HG02588 (cell line): ENCODE data around the gene ZAP70.

Experiments used
- ATAC-seq: cut with Tn5 transposase; IDR thresholded peaks from one replicate; pipeline ENCODE4 v1.9.1; 2021; ENCODE audit warnings: mild to moderate bottlenecking, moderate library complexity; ENCODE audit not compliant: unreplicated experiment

ZAP70 gene

GRCh38 chr2:97732436-97733340, 19.3 kb downstream of the ZAP70 start:
- no peak for ATAC-seq

GRCh38 chr2:97733341-97734035, 20.1 kb downstream of the ZAP70 start:
- ATAC-seq = no peak

- no peak for ATAC-seq
These were observed 21.0 kb downstream of the ZAP70 start for GRCh38 chr2:97734061-97735051.

GRCh38 chr2:97735161-97735561, 21.8 kb downstream of the ZAP70 start:
- no peak for ATAC-seq

- no peak for ATAC-seq
These were observed 22.8 kb downstream of the ZAP70 start for GRCh38 chr2:97736185-97736584.

- no peak for ATAC-seq
These were observed 23.4 kb downstream of the ZAP70 start for GRCh38 chr2:97736608-97737330.

GRCh38 chr2:97737421-97738178, 24.2 kb downstream of the ZAP70 start:
- no peak for ATAC-seq

GRCh38 chr2:97738179-97739019, 25.0 kb downstream of the ZAP70 start:
- ATAC-seq = no peak

- ATAC-seq = no peak
These were observed 25.9 kb downstream of the ZAP70 start for GRCh38 chr2:97739020-97739892.

GRCh38 chr2:97739893-97740245, 26.5 kb downstream of the ZAP70 start:
- ATAC-seq = no peak

- ATAC-seq = no peak
These were observed 27.3 kb downstream of the ZAP70 start for GRCh38 chr2:97740590-97741182.

GRCh38 chr2:97741251-97741650, 27.9 kb downstream of the ZAP70 start:
- no peak for ATAC-seq

GRCh38 chr2:97741686-97742085, 28.3 kb downstream of the ZAP70 start:
- no peak for ATAC-seq

- no peak for ATAC-seq
These were observed 29.0 kb downstream of the ZAP70 start for GRCh38 chr2:97742381-97742847.

- no peak for ATAC-seq
These were observed 30.5 kb downstream of the ZAP70 start for GRCh38 chr2:97743913-97744312.

GRCh38 chr2:97745474-97746174, 32.2 kb downstream of the ZAP70 start:
- no peak for ATAC-seq

- ATAC-seq = no peak
These were observed 33.9 kb downstream of the ZAP70 start for GRCh38 chr2:97747285-97747684.
